G401.6 (cell line): ENCODE results near the gene PRSS1.

Experiments used
- FAIRE-seq: peaks from 2 replicates; lab custom pipeline; 2012; peaks lifted over from hg19 to GRCh38; lab: Jason Lieb, UNC

PRSS1 gene

GRCh38 chr7:142795339-142795863, 46.1 kb downstream of the PRSS1 start:
- no peak for FAIRE-seq

GRCh38 chr7:142796001-142796500, 46.8 kb downstream of the PRSS1 start:
- FAIRE-seq: no peak

- no peak for FAIRE-seq
Measured at GRCh38 chr7:142796501-142797390, 47.5 kb downstream of the PRSS1 start.

- no peak for FAIRE-seq
Measured at GRCh38 chr7:142797391-142798377, 48.4 kb downstream of the PRSS1 start.

- no peak for FAIRE-seq
Measured at GRCh38 chr7:142798451-142799436, 49.5 kb downstream of the PRSS1 start.

- no peak for FAIRE-seq
Measured at GRCh38 chr7:142799437-142799835, 50.2 kb downstream of the PRSS1 start.

GRCh38 chr7:142800088-142800487, 50.8 kb downstream of the PRSS1 start:
- no peak for FAIRE-seq

GRCh38 chr7:142800699-142801260, 51.5 kb downstream of the PRSS1 start:
- FAIRE-seq: no peak

- FAIRE-seq: no peak
Measured at GRCh38 chr7:142801601-142802295, 52.5 kb downstream of the PRSS1 start.

GRCh38 chr7:142802301-142802700, 53.0 kb downstream of the PRSS1 start:
- FAIRE-seq: no peak
